H9 (cell line): ENCODE measurements around the gene CA5A. TPM values are rescaled to one million over a fixed set of nuclear protein-coding genes. Genes with fewer than 3 reads are reported as not detected.
A peak's percentile ranks its signal among the peaks of the same experiment; 100 is the strongest.

Experiments
- DNase-seq: peaks from one replicate; pipeline ENCODE4 v3.0.0-alpha.2; 2017
- H2AFZ ChIP-seq: one replicate; pipeline ENCODE4 v1.6.1; 2013; ENCODE audit warnings: mild to moderate bottlenecking, low read length, control low read depth, moderate library complexity
- H2AK5ac ChIP-seq: 2 replicates; pipeline ENCODE4 v1.6.1; 2013; ENCODE audit warnings: low read length, control low read depth, mixed read lengths; ENCODE audit not compliant: insufficient read length
- H2BK120ac ChIP-seq: one replicate; pipeline ENCODE4 v1.6.1; 2013; ENCODE audit warnings: low read depth, mild to moderate bottlenecking, low read length, control low read depth, inconsistent platforms; ENCODE audit not compliant: poor library complexity, severe bottlenecking
- H2BK12ac ChIP-seq: 2 replicates; pipeline ENCODE4 v1.6.1; 2013; ENCODE audit warnings: low read length, control low read depth, mixed read lengths, low read depth; ENCODE audit not compliant: insufficient read length
- H2BK15ac ChIP-seq: 2 replicates; pipeline ENCODE4 v1.6.1; 2013; ENCODE audit warnings: low read depth, low read length, control low read depth
- H2BK20ac ChIP-seq: one replicate; pipeline ENCODE4 v1.6.1; 2013; ENCODE audit warnings: low read depth, mild to moderate bottlenecking, low read length, control low read depth, inconsistent platforms; ENCODE audit not compliant: poor library complexity, severe bottlenecking
- H2BK5ac ChIP-seq: 2 replicates; pipeline ENCODE4 v1.6.1; 2013; ENCODE audit warnings: low read length, control low read depth, mixed read lengths; ENCODE audit not compliant: insufficient read length
- H3K14ac ChIP-seq: 2 replicates; pipeline ENCODE4 v1.6.1; 2013; ENCODE audit warnings: low read length, control low read depth; ENCODE audit not compliant: insufficient read depth
- H3K18ac ChIP-seq: 2 replicates; pipeline ENCODE4 v1.6.1; 2013; ENCODE audit warnings: low read depth, mild to moderate bottlenecking, mixed read lengths, low read length, control low read depth; ENCODE audit not compliant: insufficient read length
- H3K23ac ChIP-seq: 2 replicates; pipeline ENCODE4 v1.6.1; 2013; ENCODE audit warnings: low read length, control low read depth, mixed read lengths, low read depth; ENCODE audit not compliant: insufficient read length
- H3K23me2 ChIP-seq: 2 replicates; pipeline ENCODE4 v1.6.1; 2013; ENCODE audit warnings: low read depth, mild to moderate bottlenecking, mixed read lengths, low read length, control low read depth; ENCODE audit not compliant: insufficient read length, poor library complexity, severe bottlenecking
- H3K27ac ChIP-seq: 2 replicates; pipeline ENCODE4 v1.5.1; 2013; ENCODE audit warnings: low read length, control low read depth, mixed read lengths, low read depth; ENCODE audit not compliant: insufficient read length
- H3K27me3 ChIP-seq: 2 replicates; pipeline ENCODE4 v1.6.1; 2013; ENCODE audit warnings: low read length, control low read depth, inconsistent platforms; ENCODE audit not compliant: insufficient read depth
- H3K4ac ChIP-seq: 2 replicates; pipeline ENCODE4 v1.6.1; 2013; ENCODE audit warnings: low read depth, mild to moderate bottlenecking, control low read depth, inconsistent platforms, low read length, moderate library complexity
- H3K4me1 ChIP-seq: 2 replicates; pipeline ENCODE4 v1.6.1; 2013; ENCODE audit warnings: low read length, control low read depth, inconsistent platforms; ENCODE audit not compliant: insufficient read depth
- H3K4me2 ChIP-seq: 2 replicates; pipeline ENCODE4 v1.6.1; 2013; ENCODE audit warnings: low read length, control low read depth, mixed read lengths; ENCODE audit not compliant: insufficient read length, insufficient read depth
- H3K56ac ChIP-seq: 2 replicates; pipeline ENCODE4 v1.6.1; 2013; ENCODE audit warnings: low read depth, mild to moderate bottlenecking, mixed read lengths, low read length, control low read depth; ENCODE audit not compliant: insufficient read length
- H3K79me1 ChIP-seq: 2 replicates; pipeline ENCODE4 v1.6.1; 2013; ENCODE audit warnings: low read depth, mild to moderate bottlenecking, moderate library complexity, low read length, control low read depth, inconsistent platforms; ENCODE audit not compliant: insufficient read depth, poor library complexity, severe bottlenecking
- H3K79me2 ChIP-seq: 2 replicates; pipeline ENCODE4 v1.6.1; 2013; ENCODE audit warnings: low read length, control low read depth, inconsistent platforms; ENCODE audit not compliant: insufficient read depth
- H3K9ac ChIP-seq: 2 replicates; pipeline ENCODE4 v1.6.1; 2013; ENCODE audit warnings: low read length, control low read depth, mixed read lengths; ENCODE audit not compliant: insufficient read length; ENCODE audit errors: extremely low read depth
- H3K9me3 ChIP-seq: one replicate; pipeline ENCODE4 v1.6.1; 2013; ENCODE audit warnings: low read depth, low read length, inconsistent platforms; ENCODE audit not compliant: control insufficient read depth
- H3T11ph ChIP-seq: one replicate; pipeline ENCODE4 v1.6.1; 2013; ENCODE audit warnings: mild to moderate bottlenecking, low read length, control low read depth, inconsistent platforms
- H4K20me1 ChIP-seq: one replicate; pipeline ENCODE4 v1.6.1; 2013; ENCODE audit not compliant: control insufficient read depth, insufficient read length, insufficient read depth
- H4K5ac ChIP-seq: 2 replicates; pipeline ENCODE4 v1.6.1; 2013; ENCODE audit warnings: low read depth, mild to moderate bottlenecking, mixed read lengths, low read length, control low read depth; ENCODE audit not compliant: insufficient read length
- H4K8ac ChIP-seq: replicated peaks from 2 replicates; pipeline ENCODE4 v1.6.1; 2013; ENCODE audit warnings: low read length, control low read depth, mixed read lengths, low read depth; ENCODE audit not compliant: insufficient read length
- H4K91ac ChIP-seq: 2 replicates; pipeline ENCODE4 v1.6.1; 2013; ENCODE audit warnings: low read depth, mild to moderate bottlenecking, moderate library complexity, mixed read lengths, low read length, control low read depth; ENCODE audit not compliant: insufficient read length
- H3K27ac Mint-ChIP-seq, 3 experiments: 2 replicates in 2 of 3; 3 replicates in 1 of 3; pipeline ENCODE4 v1.8.0; 2020 to 2021; ENCODE audit warnings: mixed read lengths in 3 of 3, mild to moderate bottlenecking in 1 of 3, moderate library complexity in 1 of 3
- H3K27me3 Mint-ChIP-seq: 2 replicates; pipeline ENCODE4 v1.8.0; 2021; ENCODE audit warnings: low read depth, mild to moderate bottlenecking, moderate library complexity, mixed read lengths
- H3K36me3 Mint-ChIP-seq, 3 experiments: 2 replicates in 2 of 3; 3 replicates in 1 of 3; pipeline ENCODE4 v1.8.0; 2020 to 2021; ENCODE audit warnings: low read depth in 3 of 3, mixed read lengths in 3 of 3; ENCODE audit not compliant: insufficient read depth in 1 of 3
- H3K4me1 Mint-ChIP-seq, 2 experiments: 2 replicates each; pipeline ENCODE4 v1.8.0; 2020; ENCODE audit warnings: mixed read lengths in 2 of 2
- H3K4me3 Mint-ChIP-seq, 2 experiments: 2 replicates in 1 of 2; 3 replicates in 1 of 2; pipeline ENCODE4 v1.8.0; 2020 to 2021; ENCODE audit warnings: mild to moderate bottlenecking in 2 of 2, mixed read lengths in 2 of 2, moderate library complexity in 1 of 2
- H3K9me3 Mint-ChIP-seq, 2 experiments: 2 replicates in 1 of 2; 3 replicates in 1 of 2; pipeline ENCODE4 v1.8.0; 2020; ENCODE audit warnings: mild to moderate bottlenecking in 2 of 2, mixed read lengths in 2 of 2, moderate library complexity in 1 of 2
- CTCF ChIP-seq: fragments of 200-600 bp; sonication (generic); conservative IDR thresholded peaks from 3 replicates; pipeline ENCODE4 v1.8.0; 2021; ENCODE audit warnings: antibody characterized with exemption, mild to moderate bottlenecking
- WGBS: extraction: QIAGEN DNeasy Blood & Tissue Kit; methylation state at CpG from one replicate; pipeline ENCODE4 v1.1.7; 2013; ENCODE audit warnings: missing lambda C conversion rate, low lambda C conversion rate, mixed read lengths; ENCODE audit not compliant: insufficient read length; ENCODE audit errors: extremely low coverage; 5-methylcytosine and 5-hydroxymethylcytosine counted together
- total RNA-seq: library from RNA; stranded (reverse); gene quantifications from 2 replicates; pipeline ENCODE4 v1.2.1, GENCODE V29; 2021

Gene CA5A
- total RNA-seq, 1 experiment from 2014 or later: not detected

- no CpG with 5 or more reads among the region's 44 CpGs for WGBS
- DNase-seq: no peak
- no peak overlapping the region for H4K91ac ChIP-seq
- H3K9ac ChIP-seq: no peak overlapping the region
- H2AK5ac ChIP-seq: no peak overlapping the region
- no peak overlapping the region for H2BK120ac ChIP-seq
- Mint-ChIP-seq H3K4me1 (peaks cover 23 to 29% of the 10 kb centered on the region in 2 experiments), H3K4me3 (no peak overlapping the region), H3K27me3 (peaks cover 15% of the 10 kb centered on the region), H3K27ac (peak overlapping the region in 1 of 3 experiments; percentile 85; a peak in 3 of 7 replicates), H3K9me3 (no peaks in the 10 kb centered on the region; a peak in 1 of 5 replicates), H3K36me3 (no peaks in the 10 kb centered on the region)
- no peak overlapping the region for H3K4ac ChIP-seq
- H4K8ac ChIP-seq: no peak overlapping the region
- no peak overlapping the region for H3K18ac ChIP-seq
- no peak overlapping the region for H3K27ac ChIP-seq
- H3K79me2 ChIP-seq: no peaks in the 10 kb centered on the region
- H3K27me3 ChIP-seq: no peaks in the 10 kb centered on the region
- H3K14ac ChIP-seq: peak overlapping the region; percentile 40; the same call in 1 of the 2 replicates
- H2BK12ac ChIP-seq: no peak overlapping the region
- no peak overlapping the region for H3T11ph ChIP-seq
- H3K4me2 ChIP-seq: no peak overlapping the region
- no peak overlapping the region for H2AFZ ChIP-seq
- no peak overlapping the region for H3K56ac ChIP-seq
- H2BK5ac ChIP-seq: no peak overlapping the region
- H2BK20ac ChIP-seq: no peak overlapping the region
- H4K5ac ChIP-seq: no peak overlapping the region
- no peaks in the 10 kb centered on the region for H3K4me1 ChIP-seq
- H2BK15ac ChIP-seq: no peak overlapping the region; the same call in 1 of the 2 replicates
- no peaks in the 10 kb centered on the region for H3K9me3 ChIP-seq
- no peak overlapping the region for H3K23ac ChIP-seq
- no peaks in the 10 kb centered on the region for H4K20me1 ChIP-seq
- no peaks in the 10 kb centered on the region for H3K79me1 ChIP-seq
- H3K23me2 ChIP-seq: no peaks in the 10 kb centered on the region
- TF ChIP-seq CTCF: no peak
Observed at GRCh38 chr16:87926246-87927194, 9.8 kb downstream of the CA5A start.
